ENCODE results near the gene WBP2.
"Not testable (repeated sequence)": the region's sequence is repeated elsewhere in the genome, so short reads cannot be mapped to it uniquely, and the experiment has no call there.

DNA sequence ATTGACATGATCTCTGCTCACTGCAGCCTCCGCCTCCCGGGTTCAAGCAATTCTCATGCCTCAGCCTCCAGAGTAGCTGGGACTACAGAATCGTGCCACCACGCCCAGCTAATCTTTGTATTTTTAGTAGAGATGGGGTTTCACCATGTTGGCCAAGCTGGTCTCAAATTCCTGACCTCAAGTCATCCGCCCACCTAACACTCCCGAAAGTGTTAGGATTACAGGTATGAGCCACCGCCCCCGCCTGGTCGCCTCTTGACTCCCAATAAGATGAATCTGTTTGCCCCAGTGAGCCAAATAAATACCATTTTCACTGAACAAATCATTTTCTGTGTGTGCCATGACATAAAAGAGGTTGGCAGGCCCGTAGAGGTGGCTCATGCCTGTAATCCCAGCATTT lies 4.2 kb upstream of the WBP2 start:
- not testable (repeated sequence) for TF ChIP-seq TCF7L2 (IDR thresholded peaks at IDR 0.05; ENCODE audit: low read depth, low read length); POLR2AphosphoS5 (IDR thresholded peaks at IDR 0.05; ENCODE audit: control insufficient read depth, insufficient read depth, low read depth, low read length); PHF8 (IDR thresholded peaks at IDR 0.05; ENCODE audit: borderline replicate concordance, low read length); TAF1 (IDR thresholded peaks at IDR 0.05; ENCODE audit: control insufficient read depth, extremely low read depth, insufficient read depth, low read length, severe bottlenecking); CAMTA2 (CRISPR knock-in tag; conservative IDR thresholded peaks at IDR 0.05)
- TF ChIP-seq, protein P1, sequence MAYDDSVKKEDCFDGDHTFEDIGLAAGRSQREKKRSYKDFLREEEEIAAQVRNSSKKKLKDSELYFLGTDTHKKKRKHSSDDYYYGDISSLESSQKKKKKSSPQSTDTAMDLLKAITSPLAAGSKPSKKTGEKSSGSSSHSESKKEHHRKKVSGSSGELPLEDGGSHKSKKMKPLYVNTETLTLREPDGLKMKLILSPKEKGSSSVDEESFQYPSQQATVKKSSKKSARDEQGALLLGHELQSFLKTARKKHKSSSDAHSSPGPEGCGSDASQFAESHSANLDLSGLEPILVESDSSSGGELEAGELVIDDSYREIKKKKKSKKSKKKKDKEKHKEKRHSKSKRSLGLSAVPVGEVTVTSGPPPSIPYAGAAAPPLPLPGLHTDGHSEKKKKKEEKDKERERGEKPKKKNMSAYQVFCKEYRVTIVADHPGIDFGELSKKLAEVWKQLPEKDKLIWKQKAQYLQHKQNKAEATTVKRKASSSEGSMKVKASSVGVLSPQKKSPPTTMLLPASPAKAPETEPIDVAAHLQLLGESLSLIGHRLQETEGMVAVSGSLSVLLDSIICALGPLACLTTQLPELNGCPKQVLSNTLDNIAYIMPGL (CRISPR knock-in tag; IDR thresholded peaks at IDR 0.05): not testable (repeated sequence)
- TF ChIP-seq, protein P2, sequence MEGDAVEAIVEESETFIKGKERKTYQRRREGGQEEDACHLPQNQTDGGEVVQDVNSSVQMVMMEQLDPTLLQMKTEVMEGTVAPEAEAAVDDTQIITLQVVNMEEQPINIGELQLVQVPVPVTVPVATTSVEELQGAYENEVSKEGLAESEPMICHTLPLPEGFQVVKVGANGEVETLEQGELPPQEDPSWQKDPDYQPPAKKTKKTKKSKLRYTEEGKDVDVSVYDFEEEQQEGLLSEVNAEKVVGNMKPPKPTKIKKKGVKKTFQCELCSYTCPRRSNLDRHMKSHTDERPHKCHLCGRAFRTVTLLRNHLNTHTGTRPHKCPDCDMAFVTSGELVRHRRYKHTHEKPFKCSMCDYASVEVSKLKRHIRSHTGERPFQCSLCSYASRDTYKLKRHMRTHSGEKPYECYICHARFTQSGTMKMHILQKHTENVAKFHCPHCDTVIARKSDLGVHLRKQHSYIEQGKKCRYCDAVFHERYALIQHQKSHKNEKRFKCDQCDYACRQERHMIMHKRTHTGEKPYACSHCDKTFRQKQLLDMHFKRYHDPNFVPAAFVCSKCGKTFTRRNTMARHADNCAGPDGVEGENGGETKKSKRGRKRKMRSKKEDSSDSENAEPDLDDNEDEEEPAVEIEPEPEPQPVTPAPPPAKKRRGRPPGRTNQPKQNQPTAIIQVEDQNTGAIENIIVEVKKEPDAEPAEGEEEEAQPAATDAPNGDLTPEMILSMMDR (IDR thresholded peaks at IDR 0.05 in 2 of 3, conservative IDR thresholded peaks at IDR 0.05 in 1 of 3; ENCODE audit: insufficient read depth in 2 of 3, low read depth in 1 of 3, low read length in 3 of 3): not testable (repeated sequence)
- TF ChIP-seq, protein P3, sequence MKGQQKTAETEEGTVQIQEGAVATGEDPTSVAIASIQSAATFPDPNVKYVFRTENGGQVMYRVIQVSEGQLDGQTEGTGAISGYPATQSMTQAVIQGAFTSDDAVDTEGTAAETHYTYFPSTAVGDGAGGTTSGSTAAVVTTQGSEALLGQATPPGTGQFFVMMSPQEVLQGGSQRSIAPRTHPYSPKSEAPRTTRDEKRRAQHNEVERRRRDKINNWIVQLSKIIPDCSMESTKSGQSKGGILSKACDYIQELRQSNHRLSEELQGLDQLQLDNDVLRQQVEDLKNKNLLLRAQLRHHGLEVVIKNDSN (CRISPR knock-in tag; IDR thresholded peaks at IDR 0.05): not testable (repeated sequence)
- TF ChIP-seq, protein P4, sequence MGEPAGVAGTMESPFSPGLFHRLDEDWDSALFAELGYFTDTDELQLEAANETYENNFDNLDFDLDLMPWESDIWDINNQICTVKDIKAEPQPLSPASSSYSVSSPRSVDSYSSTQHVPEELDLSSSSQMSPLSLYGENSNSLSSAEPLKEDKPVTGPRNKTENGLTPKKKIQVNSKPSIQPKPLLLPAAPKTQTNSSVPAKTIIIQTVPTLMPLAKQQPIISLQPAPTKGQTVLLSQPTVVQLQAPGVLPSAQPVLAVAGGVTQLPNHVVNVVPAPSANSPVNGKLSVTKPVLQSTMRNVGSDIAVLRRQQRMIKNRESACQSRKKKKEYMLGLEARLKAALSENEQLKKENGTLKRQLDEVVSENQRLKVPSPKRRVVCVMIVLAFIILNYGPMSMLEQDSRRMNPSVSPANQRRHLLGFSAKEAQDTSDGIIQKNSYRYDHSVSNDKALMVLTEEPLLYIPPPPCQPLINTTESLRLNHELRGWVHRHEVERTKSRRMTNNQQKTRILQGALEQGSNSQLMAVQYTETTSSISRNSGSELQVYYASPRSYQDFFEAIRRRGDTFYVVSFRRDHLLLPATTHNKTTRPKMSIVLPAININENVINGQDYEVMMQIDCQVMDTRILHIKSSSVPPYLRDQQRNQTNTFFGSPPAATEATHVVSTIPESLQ (CRISPR knock-in tag; IDR thresholded peaks at IDR 0.05): not testable (repeated sequence)

Data from K562 (cell line).